ENCODE results near the gene RELN.

Gene RELN

DNA sequence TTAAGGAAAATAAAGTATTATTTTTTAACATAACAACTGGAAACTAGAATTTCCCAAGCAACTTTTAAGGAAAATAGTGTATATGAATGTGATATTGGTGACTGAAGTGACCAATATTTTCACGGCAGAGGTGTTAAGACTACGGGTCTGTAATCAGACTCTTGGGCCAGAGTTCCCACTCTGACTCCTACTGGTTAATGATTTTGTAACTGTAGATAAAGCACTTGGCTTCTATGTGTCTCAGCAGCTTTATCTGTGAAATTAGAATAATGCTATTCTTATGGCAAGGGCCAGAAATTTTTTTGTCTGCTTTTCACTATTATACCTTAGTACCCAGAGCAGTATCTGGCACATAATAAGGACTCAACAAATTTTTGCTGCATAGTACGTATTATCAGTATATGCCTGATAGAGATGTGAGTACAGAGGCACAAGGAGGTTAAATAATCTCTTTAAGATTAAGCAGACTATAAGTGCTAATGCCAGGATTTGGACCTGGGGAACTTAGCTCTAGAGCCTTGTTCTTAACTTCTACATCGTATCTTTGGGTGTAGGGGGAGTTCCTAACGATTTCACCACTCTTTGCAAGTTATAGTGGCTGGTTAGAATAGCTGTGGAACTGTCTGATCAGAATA, 357.3 kb downstream of the RELN start:
- no peak for TF ChIP-seq ZNF274 (IDR thresholded peaks at IDR 0.05; ENCODE audit: low read depth, low read length)

DNA sequence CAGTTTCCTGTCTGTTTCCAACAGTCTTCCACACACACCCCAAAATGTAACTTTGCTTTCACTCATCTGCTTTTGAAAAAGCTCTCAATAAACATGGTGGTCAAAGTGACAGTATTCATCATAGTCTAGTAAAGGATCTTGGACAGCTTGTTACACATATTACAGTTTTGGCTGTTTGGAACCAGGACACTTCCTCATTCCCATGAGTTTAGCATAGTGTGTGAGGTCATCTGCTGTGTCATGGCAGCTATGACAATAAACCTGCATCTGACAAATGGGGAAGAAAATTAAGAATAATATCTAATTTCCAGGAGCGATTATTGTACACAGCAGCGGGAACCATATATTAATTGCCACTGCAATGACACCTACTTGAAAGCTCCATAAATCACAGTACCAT, 359.1 kb downstream of the RELN start:
- TF ChIP-seq ZNF274 (IDR thresholded peaks at IDR 0.05; ENCODE audit: low read depth, low read length) = no peak
- no peak overlapping the region for H3K4me3 ChIP-seq (ENCODE audit: low read length)

More for the DNA sequence above, 357.3 kb downstream of the RELN start:
- H3K4me3 ChIP-seq (ENCODE audit: low read length) = no peak overlapping the region

DNA sequence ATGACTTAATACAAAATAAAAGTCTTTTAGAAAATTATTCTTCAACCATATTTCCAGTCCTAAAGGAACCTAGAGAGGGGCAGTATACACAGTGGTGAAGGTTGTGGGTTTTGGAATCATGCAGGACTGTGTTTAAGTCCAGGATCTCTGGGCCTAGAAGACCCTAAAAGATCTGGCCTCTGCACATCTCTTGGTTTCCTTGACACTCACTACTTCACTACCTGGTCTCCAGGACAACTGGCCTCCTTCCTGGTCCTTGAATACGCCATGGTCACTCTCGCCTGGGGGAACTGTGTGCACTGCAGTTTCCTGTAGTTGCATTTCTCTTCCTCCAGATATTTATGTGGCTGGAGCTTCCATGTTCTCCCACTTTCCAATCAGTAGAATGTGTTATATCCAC, 360.7 kb downstream of the RELN start:
- H3K4me3 ChIP-seq (ENCODE audit: low read length) = no peak overlapping the region
- no peak for TF ChIP-seq ZNF274 (IDR thresholded peaks at IDR 0.05; ENCODE audit: low read depth, low read length)

GRCh38 chr7:103626776-103627175, 362.7 kb downstream of the RELN start:
- TF ChIP-seq ZNF274 (IDR thresholded peaks at IDR 0.05; ENCODE audit: low read depth, low read length) = no peak
- no peak overlapping the region for H3K4me3 ChIP-seq (ENCODE audit: low read length)

- no peak for TF ChIP-seq ZNF274 (IDR thresholded peaks at IDR 0.05; ENCODE audit: low read depth, low read length)
- no peak overlapping the region for H3K4me3 ChIP-seq (ENCODE audit: low read length)
These were observed 367.2 kb downstream of the RELN start for GRCh38 chr7:103622274-103622673.

GRCh38 chr7:103613655-103614642, 375.5 kb downstream of the RELN start:
- no peak for TF ChIP-seq ZNF274 (IDR thresholded peaks at IDR 0.05; ENCODE audit: low read depth, low read length)

GRCh38 chr7:103609778-103610177, 379.7 kb downstream of the RELN start:
- H3K4me3 ChIP-seq (ENCODE audit: low read length) = no peak overlapping the region
- no peak for TF ChIP-seq ZNF274 (IDR thresholded peaks at IDR 0.05; ENCODE audit: low read depth, low read length)

More at GRCh38 chr7:103613655-103614642, 375.5 kb downstream of the RELN start:
- no peak overlapping the region for H3K4me3 ChIP-seq (ENCODE audit: low read length)

- TF ChIP-seq ZNF274 (IDR thresholded peaks at IDR 0.05; ENCODE audit: low read depth, low read length) = no peak
- H3K4me3 ChIP-seq (ENCODE audit: low read length) = no peak overlapping the region
These were observed 383.8 kb downstream of the RELN start for GRCh38 chr7:103605640-103606039.

DNA sequence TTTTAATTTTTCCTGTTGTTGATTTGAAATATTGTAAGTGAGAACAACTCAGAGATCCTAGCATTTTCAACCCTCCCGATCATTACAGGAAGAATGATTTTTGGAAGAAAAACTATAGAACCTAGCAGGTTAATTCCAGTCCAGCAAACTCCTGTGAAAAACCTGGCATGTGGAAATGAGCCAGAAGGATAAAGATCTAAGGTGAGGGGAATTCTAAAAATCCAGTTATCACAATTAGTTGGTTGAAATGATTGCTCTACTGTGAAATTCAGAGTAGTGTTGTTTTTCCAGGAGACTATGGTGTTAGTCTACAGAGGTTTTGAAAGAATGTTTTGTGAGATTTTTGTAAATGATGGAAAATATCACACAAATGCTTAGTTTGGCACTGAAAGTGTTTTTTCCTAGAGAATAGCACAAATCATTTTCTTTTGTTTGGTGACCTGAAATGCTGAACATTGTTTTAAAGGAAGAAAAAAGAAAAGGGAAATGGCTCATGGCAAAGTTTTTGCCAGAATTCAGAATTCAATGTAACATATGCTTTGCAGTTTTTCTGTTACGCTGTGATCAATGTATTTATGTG, 391.0 kb downstream of the RELN start:
- TF ChIP-seq ZNF274 (IDR thresholded peaks at IDR 0.05; ENCODE audit: low read depth, low read length) = no peak
- no peak overlapping the region for H3K4me3 ChIP-seq (ENCODE audit: low read length)

GRCh38 chr7:103597606-103598005, 391.9 kb downstream of the RELN start:
- no peak overlapping the region for H3K4me3 ChIP-seq (ENCODE audit: low read length)

GRCh38 chr7:103594186-103594585, 395.3 kb downstream of the RELN start:
- H3K4me3 ChIP-seq (ENCODE audit: low read length) = no peak overlapping the region
- no peak for TF ChIP-seq ZNF274 (IDR thresholded peaks at IDR 0.05; ENCODE audit: low read depth, low read length)

More at GRCh38 chr7:103597606-103598005, 391.9 kb downstream of the RELN start:
- TF ChIP-seq ZNF274 (IDR thresholded peaks at IDR 0.05; ENCODE audit: low read depth, low read length) = no peak

GRCh38 chr7:103593691-103594090, 395.8 kb downstream of the RELN start:
- H3K4me3 ChIP-seq (ENCODE audit: low read length) = no peak overlapping the region
- no peak for TF ChIP-seq ZNF274 (IDR thresholded peaks at IDR 0.05; ENCODE audit: low read depth, low read length)

DNA sequence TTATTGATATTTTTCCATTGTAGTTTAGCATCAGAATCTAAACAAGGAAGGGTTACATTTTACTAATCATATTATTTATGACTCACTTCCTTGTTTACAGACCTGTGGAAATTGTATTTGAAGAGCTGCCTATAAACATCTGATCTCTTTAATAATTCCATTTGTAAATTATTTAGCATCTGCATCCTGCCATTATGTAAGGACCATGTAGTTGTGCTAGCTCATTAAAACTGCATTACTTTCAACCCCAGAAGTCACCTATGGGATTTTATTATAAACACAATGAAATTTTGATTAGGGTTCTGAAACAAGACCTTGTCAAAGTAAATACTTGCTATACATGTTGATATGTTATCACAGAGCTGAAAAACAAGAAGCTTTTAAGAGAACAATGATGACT, 396.6 kb downstream of the RELN start:
- TF ChIP-seq ZNF274 (IDR thresholded peaks at IDR 0.05; ENCODE audit: low read depth, low read length) = no peak
- H3K4me3 ChIP-seq (ENCODE audit: low read length) = no peak overlapping the region

DNA sequence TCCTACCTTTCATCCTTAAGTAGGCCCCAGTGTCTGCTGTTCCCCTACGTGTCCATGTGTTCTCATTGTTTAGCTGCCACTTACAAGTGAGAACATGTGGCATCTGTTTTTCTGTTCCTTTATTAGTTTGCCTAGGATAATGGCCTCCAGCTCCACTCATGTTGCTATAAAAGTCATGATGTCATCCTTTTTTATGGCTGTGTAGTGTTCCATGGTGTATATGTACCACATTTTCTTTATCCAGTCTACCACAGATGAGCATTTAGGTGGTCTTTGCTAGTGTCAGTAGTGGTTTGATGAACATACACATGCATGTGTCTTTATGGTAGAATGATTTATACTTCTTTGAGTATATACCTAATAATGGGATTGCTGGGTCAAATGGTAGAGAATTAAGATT, 397.3 kb downstream of the RELN start:
- no peak overlapping the region for H3K4me3 ChIP-seq (ENCODE audit: low read length)
- no peak for TF ChIP-seq ZNF274 (IDR thresholded peaks at IDR 0.05; ENCODE audit: low read depth, low read length)
